ENCODE measurements around the gene TOLLIP. TPM values are rescaled to one million over a fixed set of nuclear protein-coding genes. Genes with fewer than 3 reads are reported as not detected.
A peak's percentile ranks its signal among the peaks of the same experiment; 100 is the strongest.

TOLLIP gene
- total RNA-seq, 1 experiment from 2014 or later: 32.3 TPM

GRCh38 chr11:1238767-1239595, 70.5 kb downstream of the TOLLIP start:
- Histone ChIP-seq H3K9ac (ENCODE audit: extremely low read depth, insufficient read length, low read length) (no peak overlapping the region), H2BK5ac (ENCODE audit: insufficient read length, low read length) (no peak overlapping the region), H2AK5ac (ENCODE audit: insufficient read length, low read length) (no peak overlapping the region), H3K23me2 (ENCODE audit: insufficient read length, low read depth, low read length, poor library complexity, severe bottlenecking) (no peaks in the 10 kb centered on the region), H3K18ac (ENCODE audit: insufficient read length, low read depth, low read length) (no peak overlapping the region), H3K9me3 (ENCODE audit: control insufficient read depth, low read depth, low read length) (no peaks in the 10 kb centered on the region), H3K79me2 (ENCODE audit: insufficient read depth, low read length) (no peaks in the 10 kb centered on the region), H2BK20ac (ENCODE audit: low read depth, low read length, poor library complexity, severe bottlenecking) (no peak overlapping the region), H3K56ac (ENCODE audit: insufficient read length, low read depth, low read length) (no peak overlapping the region), H4K5ac (ENCODE audit: insufficient read length, low read depth, low read length) (no peak overlapping the region), H3K4ac (ENCODE audit: low read depth, low read length) (no peak overlapping the region), H2AFZ (ENCODE audit: low read length) (no peak overlapping the region), H4K91ac (ENCODE audit: insufficient read length, low read depth, low read length) (no peak overlapping the region), H3K79me1 (ENCODE audit: insufficient read depth, low read depth, low read length, poor library complexity, severe bottlenecking) (no peaks in the 10 kb centered on the region), H3K4me1 (ENCODE audit: insufficient read depth, low read length) (no peaks in the 10 kb centered on the region), H3K23ac (ENCODE audit: insufficient read length, low read depth, low read length) (no peak overlapping the region), H3K27me3 (ENCODE audit: insufficient read depth, low read length) (no peaks in the 10 kb centered on the region), H2BK12ac (ENCODE audit: insufficient read length, low read depth, low read length) (no peak overlapping the region), H2BK120ac (ENCODE audit: low read depth, low read length, poor library complexity, severe bottlenecking) (no peak overlapping the region), H2BK15ac (ENCODE audit: low read depth, low read length) (no peak overlapping the region), H4K8ac (replicated peaks; ENCODE audit: insufficient read length, low read depth, low read length) (no peak overlapping the region), H3K27ac (ENCODE audit: insufficient read length, low read depth, low read length) (no peak overlapping the region), H3T11ph (ENCODE audit: low read length) (no peak overlapping the region), H3K14ac (ENCODE audit: insufficient read depth, low read length) (no peak overlapping the region), H4K20me1 (ENCODE audit: control insufficient read depth, insufficient read depth, insufficient read length) (no peaks in the 10 kb centered on the region), H3K4me2 (ENCODE audit: insufficient read depth, insufficient read length, low read length) (no peak overlapping the region)
- Mint-ChIP-seq H3K9me3 (peaks cover 21 to 24% of the 10 kb centered on the region in 2 experiments), H3K36me3 (ENCODE audit: insufficient read depth in 1 of 3, low read depth in 3 of 3) (peaks cover 0 to 8% (median 5%) of the 10 kb centered on the region in 3 experiments; a peak in 6 of 7 replicates), H3K4me3 (no peak overlapping the region), H3K4me1 (no peaks in the 10 kb centered on the region), H3K27ac (no peak overlapping the region), H3K27me3 (ENCODE audit: low read depth) (peaks cover 10% of the 10 kb centered on the region)
- TF ChIP-seq CTCF (conservative IDR thresholded peaks at IDR 0.05): no peak
- no CpG with 5 or more reads among the region's 34 CpGs for WGBS (ENCODE audit: extremely low coverage, insufficient read length, low lambda C conversion rate)
- DNase-seq: peak; percentile 75

Data from H9 (cell line).